ENCODE results near the gene HCN4. TPM values are rescaled to one million over a fixed set of nuclear protein-coding genes. Genes with fewer than 3 reads are reported as not detected.

The HCN4 gene
- total RNA-seq, 1 experiment from 2014 or later = 0.07 TPM

- CTCF ChIA-PET = no interaction called here
- H3K4me3 Mint-ChIP-seq (ENCODE audit: low read depth, unreplicated experiment) = no peak overlapping the region
- H3K4me1 Mint-ChIP-seq (ENCODE audit: low read depth, unreplicated experiment) = no peaks in the 10 kb centered on the region
- H3K36me3 Mint-ChIP-seq (ENCODE audit: insufficient read depth, unreplicated experiment) = no peaks in the 10 kb centered on the region
- intact Hi-C loops (cut with micrococcal nuclease; ENCODE audit: unreplicated experiment) = loop anchor here (10.0 kb wide), 1 partner anchor 466 kb away; no protein-coding TSS in a partner anchor
- BruUV-seq (replicated peaks) = no TSS peak
- TF ChIP-seq, protein P1, sequence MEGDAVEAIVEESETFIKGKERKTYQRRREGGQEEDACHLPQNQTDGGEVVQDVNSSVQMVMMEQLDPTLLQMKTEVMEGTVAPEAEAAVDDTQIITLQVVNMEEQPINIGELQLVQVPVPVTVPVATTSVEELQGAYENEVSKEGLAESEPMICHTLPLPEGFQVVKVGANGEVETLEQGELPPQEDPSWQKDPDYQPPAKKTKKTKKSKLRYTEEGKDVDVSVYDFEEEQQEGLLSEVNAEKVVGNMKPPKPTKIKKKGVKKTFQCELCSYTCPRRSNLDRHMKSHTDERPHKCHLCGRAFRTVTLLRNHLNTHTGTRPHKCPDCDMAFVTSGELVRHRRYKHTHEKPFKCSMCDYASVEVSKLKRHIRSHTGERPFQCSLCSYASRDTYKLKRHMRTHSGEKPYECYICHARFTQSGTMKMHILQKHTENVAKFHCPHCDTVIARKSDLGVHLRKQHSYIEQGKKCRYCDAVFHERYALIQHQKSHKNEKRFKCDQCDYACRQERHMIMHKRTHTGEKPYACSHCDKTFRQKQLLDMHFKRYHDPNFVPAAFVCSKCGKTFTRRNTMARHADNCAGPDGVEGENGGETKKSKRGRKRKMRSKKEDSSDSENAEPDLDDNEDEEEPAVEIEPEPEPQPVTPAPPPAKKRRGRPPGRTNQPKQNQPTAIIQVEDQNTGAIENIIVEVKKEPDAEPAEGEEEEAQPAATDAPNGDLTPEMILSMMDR (IDR thresholded peaks at IDR 0.05; ENCODE audit: unreplicated experiment) = no peak
- H3K27me3 Mint-ChIP-seq (ENCODE audit: unreplicated experiment) = peaks cover 74% of the 10 kb centered on the region
- no peak overlapping the region for H3K27ac Mint-ChIP-seq (ENCODE audit: unreplicated experiment)
- H3K9me3 Mint-ChIP-seq (ENCODE audit: low read depth, unreplicated experiment) = no peaks in the 10 kb centered on the region
- DNase-seq = no peak
These were observed 50.1 kb downstream of the HCN4 start for GRCh38 chr15:73318463-73319351.

- no TSS peak for BruUV-seq (replicated peaks)
- Mint-ChIP-seq H3K4me1 (ENCODE audit: low read depth, unreplicated experiment) (no peaks in the 10 kb centered on the region), H3K4me3 (ENCODE audit: low read depth, unreplicated experiment) (no peak overlapping the region), H3K27ac (ENCODE audit: unreplicated experiment) (no peak overlapping the region), H3K27me3 (ENCODE audit: unreplicated experiment) (peaks cover 73% of the 10 kb centered on the region), H3K9me3 (ENCODE audit: low read depth, unreplicated experiment) (no peaks in the 10 kb centered on the region), H3K36me3 (ENCODE audit: insufficient read depth, unreplicated experiment) (no peaks in the 10 kb centered on the region)
- DNase-seq = no peak
- TF ChIP-seq, protein P1 (IDR thresholded peaks at IDR 0.05; ENCODE audit: unreplicated experiment) = no peak
- CTCF ChIA-PET = no interaction called here
- intact Hi-C loops (cut with micrococcal nuclease; ENCODE audit: unreplicated experiment) = loop anchor here (10.0 kb wide), 1 partner anchor 467 kb away; no protein-coding TSS in a partner anchor
These were observed 50.9 kb downstream of the HCN4 start for GRCh38 chr15:73317651-73318462.

DNA sequence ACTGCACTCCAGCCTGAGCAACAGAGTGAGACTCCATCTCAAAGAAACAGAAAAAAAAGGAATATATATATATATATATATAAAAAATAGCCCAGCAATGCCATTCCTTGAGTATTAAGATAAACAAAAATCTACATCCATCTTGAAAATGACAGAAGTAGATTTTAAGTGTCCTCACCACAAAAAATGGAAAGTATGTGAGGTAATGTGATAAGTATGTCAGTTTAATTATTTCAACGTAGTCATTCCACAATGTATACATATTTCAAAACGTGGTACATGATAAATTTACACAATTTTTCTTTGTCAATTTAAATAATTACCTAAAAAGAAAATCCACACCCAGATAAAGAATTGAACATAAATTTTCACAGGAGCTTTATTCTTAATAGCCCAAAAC, 54.9 kb downstream of the HCN4 start:
- CTCF ChIA-PET = no interaction called here
- Mint-ChIP-seq H3K27ac (ENCODE audit: unreplicated experiment) (no peak overlapping the region), H3K4me3 (ENCODE audit: low read depth, unreplicated experiment) (no peak overlapping the region), H3K4me1 (ENCODE audit: low read depth, unreplicated experiment) (no peaks in the 10 kb centered on the region), H3K36me3 (ENCODE audit: insufficient read depth, unreplicated experiment) (no peaks in the 10 kb centered on the region), H3K9me3 (ENCODE audit: low read depth, unreplicated experiment) (no peaks in the 10 kb centered on the region), H3K27me3 (ENCODE audit: unreplicated experiment) (peaks cover 35% of the 10 kb centered on the region)
- BruUV-seq (replicated peaks) = no TSS peak
- intact Hi-C loops (cut with micrococcal nuclease; ENCODE audit: unreplicated experiment) = loop anchor here (10.0 kb wide), 1 partner anchor 471 kb away; no protein-coding TSS in a partner anchor
- TF ChIP-seq, protein P1 (IDR thresholded peaks at IDR 0.05; ENCODE audit: unreplicated experiment) = no peak
- DNase-seq = no peak

- Mint-ChIP-seq H3K9me3 (ENCODE audit: low read depth, unreplicated experiment) (no peaks in the 10 kb centered on the region), H3K27ac (ENCODE audit: unreplicated experiment) (no peak overlapping the region), H3K4me1 (ENCODE audit: low read depth, unreplicated experiment) (no peaks in the 10 kb centered on the region), H3K4me3 (ENCODE audit: low read depth, unreplicated experiment) (no peak overlapping the region), H3K27me3 (ENCODE audit: unreplicated experiment) (no peaks in the 10 kb centered on the region), H3K36me3 (ENCODE audit: insufficient read depth, unreplicated experiment) (no peaks in the 10 kb centered on the region)
- BruUV-seq (replicated peaks) = no TSS peak
- TF ChIP-seq, protein P1 (IDR thresholded peaks at IDR 0.05; ENCODE audit: unreplicated experiment) = no peak
- intact Hi-C loops (cut with micrococcal nuclease; ENCODE audit: unreplicated experiment) = loop anchor here (5.0 kb wide), 1 partner anchor 234 kb away; no protein-coding TSS in a partner anchor
- DNase-seq = no peak
- CTCF ChIA-PET = no interaction called here
These were observed 60.5 kb downstream of the HCN4 start for GRCh38 chr15:73308305-73308704.

All from Calu3 (cell line).